ENCODE data around the gene CASZ1.
A peak's percentile ranks its signal among the peaks of the same experiment; 100 is the strongest.

Gene CASZ1

DNA sequence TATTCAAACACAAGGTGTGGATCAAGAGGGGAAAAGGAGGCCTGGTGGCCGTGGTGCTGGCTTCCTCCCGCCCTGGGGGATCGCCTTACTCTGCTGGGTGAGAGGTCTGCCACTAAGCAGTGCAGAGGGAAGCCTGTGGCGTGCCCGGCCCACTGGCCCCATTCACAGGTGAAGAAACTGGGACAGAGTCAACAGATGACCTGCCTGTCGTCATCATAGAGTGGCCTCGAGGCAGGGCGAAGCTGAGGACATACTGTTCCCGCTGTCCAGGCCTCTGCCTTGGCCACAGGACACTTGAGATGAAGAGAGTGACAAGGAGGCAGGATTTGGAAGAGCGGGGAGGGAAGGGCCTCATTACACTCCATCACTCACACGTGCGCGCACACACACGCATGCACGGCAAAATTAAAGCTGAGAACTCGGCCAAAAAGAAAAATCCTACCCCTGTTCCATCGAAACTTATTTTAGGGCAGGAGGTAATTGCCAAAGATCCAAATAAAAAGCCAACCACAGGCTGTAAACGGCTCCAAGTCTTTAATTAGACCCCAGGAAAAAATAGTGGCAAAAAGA, 50.5 kb downstream of the CASZ1 start:
- DNase-seq = no peak

DNA sequence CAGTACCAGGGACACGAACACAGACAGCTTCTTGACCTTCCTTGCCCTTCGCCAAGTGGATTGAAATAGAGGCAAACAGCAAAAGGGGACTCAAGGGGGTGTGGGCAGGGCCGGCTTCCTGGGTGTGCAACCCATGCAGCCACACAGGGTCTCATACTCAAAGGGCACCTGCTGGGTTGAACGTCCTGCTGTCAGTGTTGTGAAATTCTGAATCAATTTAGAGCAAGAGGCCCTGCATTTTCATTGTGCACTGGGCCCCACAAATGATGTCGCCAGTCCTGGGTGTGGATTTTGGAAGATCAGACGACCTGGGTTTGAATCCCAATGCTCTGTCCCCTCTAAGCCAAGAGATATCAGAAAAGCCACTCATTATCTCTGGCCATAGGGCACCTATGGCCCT, 51.1 kb downstream of the CASZ1 start:
- DNase-seq = no peak

DNA sequence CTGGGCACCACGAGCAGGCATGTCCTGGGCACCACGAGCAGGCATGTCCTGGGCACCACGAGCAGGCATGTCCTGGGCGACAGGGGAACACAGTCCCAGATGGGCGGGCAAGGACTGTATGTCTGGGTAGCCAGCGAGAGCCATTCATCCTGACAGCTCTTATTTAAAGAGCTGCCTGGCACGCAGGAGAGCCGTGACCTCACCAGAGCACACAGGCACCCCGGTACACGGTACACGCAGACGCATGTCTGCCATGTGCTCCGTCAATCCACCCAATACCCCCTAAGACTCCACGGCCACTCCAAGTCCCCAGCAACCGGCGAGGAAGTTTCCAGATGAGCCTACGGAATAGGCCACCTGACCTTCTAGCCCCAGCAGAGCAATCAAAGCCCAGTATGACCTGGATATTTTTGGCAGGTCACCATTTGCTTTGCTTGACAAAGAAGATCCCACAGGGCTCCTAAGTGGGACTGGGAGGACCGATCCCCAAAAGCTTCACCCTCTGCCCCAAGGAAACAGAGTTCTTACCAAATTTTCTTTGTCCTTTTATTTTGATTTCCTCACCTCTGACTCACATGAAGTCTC, 51.7 kb downstream of the CASZ1 start:
- no peak for DNase-seq

DNA sequence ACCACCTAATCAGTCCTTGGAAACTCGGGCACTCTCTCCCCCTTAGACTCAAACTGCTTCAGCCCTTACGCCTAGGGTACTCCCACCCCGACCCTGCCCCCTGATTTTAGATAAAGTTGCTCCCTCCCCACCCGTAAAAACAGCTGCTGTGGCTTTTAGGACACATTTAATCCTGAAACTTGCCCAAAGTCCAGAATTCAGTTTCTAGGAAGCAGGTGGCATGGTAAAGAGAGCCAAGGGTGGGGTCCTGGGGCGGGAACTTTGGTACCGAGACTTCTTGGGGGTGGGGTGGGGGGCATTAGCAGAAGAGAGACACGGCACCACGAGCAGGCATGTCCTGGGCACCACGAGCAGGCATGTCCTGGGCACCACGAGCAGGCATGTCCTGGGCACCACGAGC, 52.4 kb downstream of the CASZ1 start:
- DNase-seq = no peak

DNA sequence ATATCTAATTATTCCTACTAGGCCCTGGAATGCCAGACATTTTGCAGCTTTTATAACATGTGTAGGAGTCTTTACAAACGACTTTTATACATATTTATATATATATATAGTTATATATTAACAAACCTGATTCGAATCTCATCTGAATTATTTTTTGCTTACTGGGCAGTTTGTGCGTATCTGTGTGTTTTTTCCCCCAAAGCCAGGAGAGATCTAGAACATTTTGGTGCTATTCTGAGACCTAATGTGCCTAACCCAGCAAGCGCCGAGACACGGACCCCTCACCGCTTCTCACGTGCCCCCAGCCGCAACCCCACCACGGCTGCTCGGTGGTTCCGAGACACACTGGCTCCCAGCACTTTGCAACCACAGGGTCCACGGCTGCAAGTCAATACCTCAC, 54.8 kb downstream of the CASZ1 start:
- no peak for DNase-seq

DNA sequence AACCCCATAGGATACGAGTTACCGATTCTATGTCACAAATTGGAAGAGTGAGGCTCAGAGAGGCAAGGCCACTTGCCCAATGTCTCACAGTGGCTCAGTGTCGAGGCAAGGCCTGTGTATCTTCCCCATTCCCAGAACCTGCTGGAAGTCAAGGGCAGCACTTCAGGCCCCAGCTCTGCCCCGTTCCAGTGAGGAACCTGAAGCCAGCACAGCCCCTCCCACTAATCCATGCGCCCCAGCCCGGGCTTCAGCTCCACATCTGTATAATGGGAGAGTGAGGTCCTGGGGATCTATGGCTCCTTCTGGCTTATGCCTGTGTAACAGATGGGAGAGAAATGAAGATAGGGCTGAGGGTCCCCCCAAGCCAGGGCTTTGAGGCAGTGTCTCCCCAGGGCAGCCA, 56.3 kb downstream of the CASZ1 start:
- DNase-seq = no peak

DNA sequence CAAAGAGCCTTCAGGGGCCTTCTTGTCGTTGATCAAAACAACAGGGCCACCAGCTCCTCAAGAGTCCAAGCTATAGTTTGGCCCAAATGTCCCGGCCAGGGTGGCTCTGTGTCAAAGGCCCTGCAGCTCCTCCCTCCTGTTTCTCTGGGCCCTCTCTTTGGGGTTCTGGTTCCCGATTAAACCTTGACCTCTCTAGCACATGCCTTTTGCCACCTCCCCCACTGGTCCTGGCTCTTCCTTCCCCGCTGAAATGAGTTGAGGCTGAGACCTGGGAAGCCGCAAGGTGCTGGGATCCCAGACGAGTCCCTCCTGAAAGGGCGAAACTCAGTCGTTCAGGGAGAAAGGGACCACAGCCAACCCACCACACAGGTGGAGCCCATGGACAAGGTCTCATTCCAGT, 56.9 kb downstream of the CASZ1 start:
- no peak for DNase-seq

DNA sequence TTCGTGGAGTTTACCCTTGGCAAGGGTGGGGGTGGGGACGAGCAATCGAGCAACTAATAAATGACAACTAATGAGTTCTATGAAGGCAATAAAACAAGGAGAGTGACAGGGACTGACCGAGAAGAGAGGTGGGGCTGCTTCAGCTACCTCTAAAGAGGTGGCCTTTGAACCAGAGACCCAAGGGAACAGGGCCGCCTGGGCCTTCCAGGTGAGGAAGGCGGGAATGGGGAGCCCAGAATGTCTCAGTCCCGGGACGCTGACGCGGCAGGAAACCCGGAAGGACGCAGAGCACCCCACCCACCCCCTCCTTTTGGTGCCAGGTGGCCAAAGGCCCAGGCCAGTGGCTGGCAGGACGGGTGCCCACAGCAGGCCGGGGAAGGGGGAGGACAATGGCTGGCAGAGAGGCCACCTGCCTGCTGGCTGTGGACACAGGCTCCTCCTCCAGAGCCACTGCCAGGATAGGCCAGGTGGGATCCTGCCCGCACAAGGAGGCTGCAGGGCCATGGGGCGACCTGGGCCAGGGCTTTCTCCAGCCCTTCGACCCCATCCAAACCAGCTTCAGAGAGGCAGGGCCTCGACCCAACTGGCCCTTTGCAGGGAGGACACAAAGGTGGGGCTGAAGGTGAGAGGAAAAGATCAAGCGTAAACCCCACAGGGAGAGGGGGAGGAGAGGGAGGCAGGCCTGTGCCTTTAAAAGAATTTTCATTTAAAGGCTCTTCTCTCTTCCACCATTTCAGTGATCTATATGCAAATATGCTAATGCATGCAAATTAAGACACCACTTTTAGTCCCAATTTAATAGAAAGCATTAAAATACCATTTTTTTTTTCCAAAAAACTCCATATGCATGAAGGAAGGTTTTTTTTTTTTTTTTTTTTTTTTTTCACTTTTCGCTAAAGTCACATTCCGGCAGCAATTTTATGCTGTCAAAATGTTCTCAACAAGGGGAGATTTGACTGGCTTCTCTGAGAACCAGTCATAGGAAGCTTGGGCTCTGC, 58.1 kb downstream of the CASZ1 start:
- DNase-seq = no peak

DNA sequence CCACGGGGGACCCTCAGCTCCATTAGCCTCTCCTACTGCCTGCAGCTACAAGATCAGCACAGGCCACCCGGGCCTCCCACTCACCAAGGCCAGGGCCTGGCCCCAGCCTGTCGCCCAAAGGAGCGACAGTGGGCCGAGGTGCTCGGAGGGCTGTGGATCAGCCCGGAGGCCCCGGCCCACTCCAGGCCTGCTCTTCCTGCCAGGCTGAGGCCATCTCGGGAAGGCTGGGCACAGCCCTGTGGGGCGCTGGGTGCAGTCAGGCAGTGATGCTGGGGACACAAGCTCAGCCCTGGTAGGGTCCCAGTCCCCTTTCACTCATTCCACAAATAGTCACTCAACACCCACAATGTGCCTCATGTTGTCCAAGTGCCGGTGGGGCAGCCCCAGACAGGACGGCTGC, 58.8 kb downstream of the CASZ1 start:
- DNase-seq = no peak

DNA sequence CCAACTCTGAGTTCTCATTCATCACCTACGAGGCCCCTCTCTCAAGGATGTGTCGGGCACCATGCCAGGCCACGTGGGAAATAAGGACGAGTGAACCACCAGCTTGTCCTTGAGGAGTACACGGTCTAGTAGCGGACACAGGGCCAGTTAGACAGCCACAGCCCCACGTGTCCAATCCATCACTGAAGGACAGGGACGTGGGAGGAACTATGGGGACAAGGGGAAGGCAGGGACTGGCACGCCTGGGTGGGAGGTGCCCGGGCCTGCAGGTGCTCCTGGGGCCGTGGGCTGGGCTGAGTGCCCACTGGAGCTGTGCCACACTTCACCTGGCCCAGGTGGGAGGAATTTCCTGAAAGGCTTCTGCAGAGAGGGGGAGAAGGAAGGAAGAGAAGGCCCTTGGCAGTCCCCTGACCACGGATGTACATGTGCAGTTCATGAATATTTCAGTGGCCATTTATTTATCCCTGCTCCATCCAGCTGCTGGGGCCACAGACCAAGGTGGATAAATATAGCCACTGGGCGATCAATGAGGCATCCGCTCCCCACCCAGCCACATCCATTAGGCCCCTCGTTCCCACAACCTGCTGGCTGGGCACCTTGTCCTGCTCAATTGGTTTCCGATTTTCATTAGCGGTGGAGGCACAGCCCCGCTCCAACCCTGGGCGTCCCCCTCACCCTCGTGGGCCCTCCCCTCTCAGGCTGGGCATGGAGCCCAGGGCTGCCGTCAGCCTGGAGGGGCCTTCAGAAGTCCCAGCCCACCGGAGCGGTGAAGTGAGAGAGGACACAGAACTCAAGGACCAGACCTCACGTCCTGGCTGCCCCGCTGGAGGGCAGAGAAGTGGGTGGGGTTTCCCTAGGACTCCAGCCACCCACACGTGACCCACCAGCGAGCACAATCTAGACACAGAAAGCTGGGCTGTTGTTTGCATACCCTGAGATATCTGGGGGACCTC, 59.5 kb downstream of the CASZ1 start:
- no peak for DNase-seq

DNA sequence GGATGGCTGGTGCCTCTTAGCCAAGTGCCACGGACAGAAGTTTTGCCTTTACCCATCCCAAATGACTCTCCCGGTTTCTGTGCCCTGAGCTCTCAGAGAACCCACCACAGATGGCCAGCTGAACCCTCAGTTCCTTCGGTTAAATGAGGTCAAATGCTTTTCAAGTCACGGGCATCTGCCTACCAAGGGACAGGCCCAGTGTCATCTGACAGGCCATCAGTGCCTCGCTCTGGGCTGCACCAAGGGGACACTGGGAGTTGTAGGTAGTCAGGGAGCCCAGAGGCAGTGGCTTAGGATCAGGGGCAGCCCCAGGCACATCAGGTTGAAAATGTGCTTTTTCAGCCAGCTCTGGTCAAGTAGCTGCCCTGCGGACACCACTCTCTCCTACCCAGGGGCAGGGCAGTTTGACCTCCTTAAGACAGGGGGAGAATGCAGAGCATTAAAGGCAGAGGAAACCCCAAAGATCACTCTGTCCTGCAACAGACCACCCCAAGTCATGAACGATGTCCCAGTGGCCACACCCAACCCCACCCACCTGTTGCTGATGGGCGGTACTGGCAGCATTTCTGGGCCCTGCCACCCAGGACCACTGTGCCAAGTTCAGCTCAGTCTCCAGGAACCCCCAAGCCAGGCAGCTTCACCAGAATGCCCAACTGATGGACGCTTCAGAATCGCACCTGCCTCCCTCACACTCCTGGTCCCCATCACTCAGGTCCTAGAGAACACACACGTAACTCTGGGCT, 60.7 kb downstream of the CASZ1 start:
- DNase-seq = no peak

DNA sequence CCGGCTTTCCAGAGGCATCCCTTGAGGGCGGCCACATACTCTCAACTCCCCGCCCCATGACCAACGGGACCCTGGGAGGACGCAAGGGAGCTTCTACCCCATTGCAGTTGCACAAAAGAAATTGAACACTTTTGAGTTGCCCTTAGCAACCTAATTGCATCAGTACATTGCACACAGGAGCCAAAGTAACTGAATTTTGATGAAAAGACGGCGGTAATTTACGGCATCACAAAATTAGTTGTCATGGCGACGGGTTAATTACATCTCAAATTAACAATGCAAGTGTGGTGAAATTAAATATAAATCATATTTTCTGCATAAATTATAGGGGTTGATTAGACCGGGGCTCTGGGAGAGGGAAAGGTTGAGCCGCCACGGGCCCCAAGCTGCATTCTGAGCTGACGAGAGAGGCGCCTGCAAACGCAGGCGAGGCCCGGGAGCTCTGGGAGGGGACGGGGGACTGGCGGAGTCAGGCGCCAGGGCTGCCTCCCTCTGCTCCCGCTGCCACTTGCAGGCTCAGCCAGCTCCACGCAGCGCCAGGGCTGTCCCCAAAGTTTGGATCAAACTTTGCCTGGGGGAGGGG, 61.4 kb downstream of the CASZ1 start:
- no peak for DNase-seq

DNA sequence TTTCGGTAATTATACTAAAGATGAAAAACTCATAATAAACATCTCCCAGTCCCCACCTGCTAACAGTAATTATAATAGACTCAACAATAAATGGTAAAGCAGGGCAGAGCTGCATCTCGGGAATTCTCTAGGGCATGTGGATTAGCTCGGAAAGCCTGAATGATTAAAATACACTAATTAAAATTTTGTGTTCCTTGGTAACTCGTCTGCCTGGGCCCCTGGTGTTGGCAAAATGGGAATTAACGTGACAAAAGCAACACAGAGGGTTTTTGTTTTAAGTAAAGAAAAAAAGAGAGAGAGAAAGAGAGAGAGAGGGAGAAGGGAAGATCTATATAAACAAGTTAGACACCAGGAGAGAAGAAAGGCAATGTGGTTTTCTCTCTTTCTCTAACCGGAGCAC, 62.1 kb downstream of the CASZ1 start:
- DNase-seq = no peak

DNA sequence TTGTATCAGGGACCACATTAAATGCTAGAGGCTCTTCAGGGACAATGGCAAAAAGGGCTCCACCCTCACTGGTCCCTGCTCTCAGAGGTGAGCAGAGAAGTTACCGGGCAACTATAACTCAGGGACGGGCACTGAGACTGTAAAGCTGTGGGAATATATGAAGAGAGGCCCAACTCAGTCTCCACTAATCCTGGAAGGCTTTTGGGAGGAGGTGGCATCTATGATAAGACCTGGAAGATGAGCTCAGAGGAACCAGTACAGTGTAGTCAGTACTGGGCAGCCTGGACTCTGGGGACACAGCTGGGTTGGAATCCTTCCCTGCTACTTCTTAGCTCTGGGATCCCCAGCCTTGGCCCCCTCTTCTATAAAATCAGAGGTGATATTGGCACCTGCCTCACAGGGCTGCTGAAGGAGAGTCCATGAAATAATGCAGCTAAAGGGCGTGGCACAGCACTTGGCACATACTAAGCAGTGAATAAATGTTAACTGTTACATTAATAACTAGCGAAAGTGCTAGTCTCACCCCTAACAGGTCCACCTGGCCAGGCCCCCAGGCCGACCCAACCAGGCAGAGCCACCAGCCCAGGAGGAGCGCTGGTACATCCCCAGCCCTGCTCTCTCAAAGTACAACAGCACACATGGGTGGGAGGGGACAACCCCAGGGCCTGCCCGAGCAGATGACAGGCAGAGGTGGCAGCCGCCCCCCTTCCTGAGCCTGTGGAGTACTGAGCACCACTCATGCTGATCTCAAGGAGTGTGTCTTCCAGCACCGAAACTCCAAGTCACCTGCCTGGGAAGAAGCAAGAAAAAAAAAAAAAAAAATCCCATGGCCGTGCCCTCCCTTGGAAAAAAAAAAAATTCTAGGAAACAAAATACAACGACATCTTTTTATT, 62.7 kb downstream of the CASZ1 start:
- peak; percentile 1 to 67 for DNase-seq

DNA sequence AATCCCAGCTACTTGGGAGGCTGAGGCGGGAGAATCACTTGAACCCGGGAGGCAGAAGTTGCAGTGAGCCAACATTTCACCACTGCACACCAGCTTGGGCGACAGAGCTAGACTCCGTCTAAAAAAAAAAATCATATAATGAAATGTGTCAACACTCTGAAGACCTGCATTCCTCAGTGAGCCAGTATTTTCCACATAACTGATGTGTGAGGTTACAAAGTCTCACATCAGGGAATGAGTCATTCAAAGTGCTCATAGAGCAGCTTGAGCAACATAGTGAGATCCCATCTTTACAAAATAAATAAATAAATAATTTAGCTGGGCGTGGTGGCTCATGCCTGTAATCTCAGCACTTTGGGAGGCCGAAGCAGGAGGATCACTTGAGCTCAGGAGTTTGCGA, 65.5 kb downstream of the CASZ1 start:
- DNase-seq = peak; percentile 10 to 69

DNA sequence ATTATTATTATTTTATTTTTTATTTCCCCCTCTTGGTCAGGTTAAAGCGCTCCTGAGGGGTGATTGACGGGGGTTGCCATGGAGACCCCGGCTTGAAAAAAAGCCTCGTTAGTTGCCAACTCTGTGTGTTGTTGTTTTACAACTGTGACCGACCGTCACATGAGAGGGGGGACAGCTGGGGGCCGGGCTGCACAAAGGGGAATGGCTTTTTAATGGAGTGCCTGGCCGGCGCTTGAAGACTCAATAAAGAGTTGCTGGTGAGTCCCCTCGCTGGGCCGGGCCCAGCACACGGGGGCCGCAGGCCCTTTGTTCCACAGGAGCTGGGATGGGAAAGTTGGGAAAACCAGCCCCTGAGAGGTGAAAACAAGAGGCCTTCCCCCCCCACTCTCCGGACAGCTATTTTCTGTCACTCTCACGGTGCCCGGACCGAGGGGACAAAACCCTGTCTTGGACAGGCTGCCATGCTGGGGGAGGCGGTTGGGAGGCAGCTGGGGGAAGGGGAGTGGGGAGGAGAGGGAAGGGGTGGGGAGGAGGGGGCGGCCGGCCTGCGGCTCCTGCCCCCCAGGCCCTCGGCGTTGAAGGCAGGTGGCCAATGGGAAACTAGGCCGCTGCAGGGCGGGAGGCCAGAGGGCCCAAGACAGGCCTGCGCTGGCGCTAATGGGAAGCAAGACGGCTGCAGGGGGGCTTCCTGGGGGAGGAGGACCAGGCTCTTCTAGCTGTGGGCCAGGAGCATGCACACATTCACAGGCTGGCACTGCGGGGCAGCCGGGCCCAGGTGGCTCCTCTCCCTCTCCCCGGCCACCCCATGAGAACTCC, 67.6 kb downstream of the CASZ1 start:
- no peak for DNase-seq

DNA sequence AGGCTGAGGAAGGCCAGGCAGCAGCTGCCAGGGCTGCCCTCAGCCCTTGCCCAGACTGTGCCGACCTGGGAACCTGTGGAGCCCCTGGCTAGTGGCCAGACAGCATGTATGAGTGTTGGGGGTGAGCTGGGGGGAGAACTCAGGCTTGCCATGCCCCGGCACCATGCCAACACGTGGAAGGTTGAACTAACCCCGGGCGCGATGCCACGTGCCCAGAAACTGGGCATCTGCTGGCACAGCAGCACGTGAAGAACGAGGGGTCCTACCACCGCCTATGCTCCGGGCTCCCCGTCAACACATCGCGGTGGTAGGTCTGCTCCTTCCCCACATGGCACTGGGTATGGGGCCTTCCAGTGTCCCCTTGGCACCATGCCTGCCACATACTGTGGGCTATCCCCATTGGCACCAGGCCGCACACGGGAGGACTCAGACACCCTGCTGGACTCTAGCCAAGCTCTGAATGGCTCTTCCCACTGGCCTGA, 68.7 kb downstream of the CASZ1 start:
- DNase-seq = no peak

DNA sequence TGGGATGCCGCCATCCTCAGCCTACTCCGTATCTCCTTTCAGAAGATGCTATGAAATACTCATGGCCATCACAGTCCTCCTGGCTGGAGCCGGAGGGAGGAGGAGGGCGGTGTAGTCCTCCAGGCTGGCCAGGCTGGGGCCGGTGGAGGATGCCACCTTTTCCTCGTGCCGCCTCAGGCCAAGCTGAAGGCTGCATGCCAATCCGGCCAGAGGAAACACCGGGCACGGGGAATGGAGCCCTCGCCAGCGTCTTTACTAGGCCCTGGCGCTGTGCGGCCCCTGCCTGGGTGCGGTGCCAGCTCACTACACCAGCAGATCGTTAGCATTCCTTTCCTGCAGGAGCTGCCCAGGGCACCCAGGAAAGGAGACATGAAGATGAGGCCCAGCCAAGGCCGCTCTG, 70.1 kb downstream of the CASZ1 start:
- DNase-seq = no peak

Measured in inflammatory macrophage treated with lipopolysaccharide for 1 hour (primary cell).